Limb (tissue), 2 donors: ENCODE data around the gene ANKRD27.

Source experiments
- DNase-seq, 2 donors: peaks; one replicate each; pipeline ENCODE4 v3.0.0-alpha.2; 2016; ENCODE audit errors: extremely low spot score in 2 of 2

The ANKRD27 gene

DNA sequence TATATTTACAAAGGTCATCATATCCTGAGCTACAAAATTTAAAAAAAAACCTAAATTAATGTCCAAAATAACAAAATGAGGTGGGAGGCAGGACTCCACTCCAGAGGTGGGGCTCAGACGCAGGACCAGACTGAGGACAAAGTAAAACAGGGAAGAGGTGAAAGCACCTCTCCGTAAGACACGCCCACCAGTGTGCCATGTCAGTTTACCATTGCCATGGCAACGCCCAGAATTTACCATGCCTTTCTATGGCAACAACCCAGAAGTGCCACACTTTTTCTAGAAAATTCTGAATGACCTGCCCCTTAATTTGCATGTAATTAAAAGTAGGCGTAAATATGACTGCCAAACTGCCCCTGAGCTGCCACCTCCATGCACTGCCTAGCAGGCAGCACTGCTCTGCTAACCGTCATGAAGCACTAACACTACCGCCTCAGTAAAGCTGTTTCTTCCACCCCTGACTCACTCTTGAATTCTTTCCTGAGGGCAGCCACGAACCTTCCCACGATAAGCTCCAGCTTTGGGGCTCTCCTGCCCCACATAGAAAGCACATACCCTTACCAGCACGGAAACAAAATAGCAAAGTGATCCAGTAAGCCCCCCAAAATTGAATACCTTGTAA lies 116.3 kb downstream of the ANKRD27 start:
- no peak for DNase-seq

DNA sequence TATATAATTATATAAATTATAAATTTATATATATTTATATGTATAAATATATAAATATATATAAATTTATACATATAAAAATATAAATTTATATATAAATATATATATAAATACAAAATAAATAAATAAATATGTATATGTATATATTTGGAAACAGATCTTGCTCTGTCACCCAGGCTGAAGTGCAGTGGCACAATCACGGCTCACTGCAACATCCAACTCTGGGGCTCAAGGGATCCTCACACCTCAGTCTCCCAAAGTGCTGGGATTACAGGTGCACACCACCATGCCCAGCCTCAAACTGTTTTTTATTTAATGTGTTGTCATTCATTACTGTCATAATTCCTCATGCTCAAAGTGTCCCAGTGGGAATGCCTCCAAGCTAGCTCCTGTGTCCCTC lies 119.2 kb downstream of the ANKRD27 start:
- no peak for DNase-seq

- no peak for DNase-seq
These were observed 124.3 kb downstream of the ANKRD27 start for GRCh38 chr19:32550666-32551065.
